GM12878 (cell line): ENCODE measurements around the gene OSGIN1.

Source experiments
- CTCF ChIP-seq, 3 experiments: IDR thresholded peaks in 2 of 3; conservative IDR thresholded peaks in 1 of 3; 2 replicates each; pipeline ENCODE4 v1.5.1; 2011; ENCODE audit warnings: low read depth in 3 of 3, low read length in 3 of 3, mild to moderate bottlenecking in 3 of 3, control low read depth in 2 of 3, moderate library complexity in 2 of 3, inconsistent platforms in 1 of 3, mixed read lengths in 1 of 3; ENCODE audit not compliant: control insufficient read depth in 2 of 3, insufficient read depth in 1 of 3; ENCODE audit errors: extremely low read depth in 1 of 3
- POLR2A ChIP-seq: IDR thresholded peaks from 2 replicates; pipeline ENCODE4 v1.6.1; 2011; ENCODE audit warnings: low read depth, mild to moderate bottlenecking, low read length

GRCh38 chr16:83967838-83968305 is 14.8 kb downstream of the OSGIN1 start, which contains the start of gene NECAB2:
- peak; percentile 22 to 56 (median 51); a peak in 4 of 6 replicates for TF ChIP-seq CTCF (IDR thresholded peaks at IDR 0.05 in 2 of 3, conservative IDR thresholded peaks at IDR 0.05 in 1 of 3; ENCODE audit: control insufficient read depth in 2 of 3, extremely low read depth in 1 of 3, insufficient read depth in 1 of 3, low read depth in 3 of 3, low read length in 3 of 3)
- TF ChIP-seq POLR2A: no peak
